Panc1 (cell line): Measurements from ENCODE around the gene HK1. TPM values are rescaled to one million over a fixed set of nuclear protein-coding genes. Genes with fewer than 3 reads are reported as not detected.

Source experiments
- ATAC-seq: fragments of 200-7000 bp; cut with Tn5 transposase; 2 replicates; pipeline ENCODE4 v1.9.1; 2020; ENCODE audit warnings: mild to moderate bottlenecking, moderate library complexity
- BruUV-seq: library from RNA; stranded (reverse); fragments of 400-500 nt; replicated peaks from 2 replicates; lab custom pipeline; 2021; lab: Mats Ljungman, UMichigan
- CTCF ChIA-PET: fragments of 300-600 bp; sonication (Branson Sonifier 250); formaldehyde crosslinking; loops from one replicate; lab custom pipeline; 2022; ENCODE audit warnings: antibody characterized with exemption; lab: Charles Lee
- POLR2A ChIA-PET: fragments of 300-600 bp; sonication (Branson Sonifier 250); formaldehyde crosslinking; loops from one replicate; lab custom pipeline; 2022; ENCODE audit warnings: antibody characterized with exemption; lab: Charles Lee
- DNase-seq: peaks from one replicate; pipeline ENCODE4 v3.0.0-alpha.2; 2010; ENCODE audit warnings: low read depth, low spot score
- H3K27ac ChIP-seq: 2 replicates; pipeline ENCODE4 v1.5.1; 2011; ENCODE audit warnings: mild to moderate bottlenecking, low read length, inconsistent platforms
- H3K27me3 ChIP-seq: fragments of 200-500 bp; sonication (Bioruptor generic); 2 replicates; pipeline ENCODE4 v1.6.0; 2014; ENCODE audit warnings: low read length, inconsistent platforms; ENCODE audit not compliant: control insufficient read depth, insufficient read depth
- H3K36me3 ChIP-seq: fragments of 200-500 bp; sonication (Bioruptor generic); 2 replicates; pipeline ENCODE4 v1.5.1; 2014; ENCODE audit warnings: inconsistent platforms, mild to moderate bottlenecking, low read length, moderate library complexity; ENCODE audit not compliant: control insufficient read depth, insufficient read depth
- H3K4me1 ChIP-seq: 2 replicates; pipeline ENCODE4 v1.5.1; 2011; ENCODE audit warnings: inconsistent platforms, mild to moderate bottlenecking, low read length, moderate library complexity; ENCODE audit not compliant: control insufficient read depth, insufficient read depth
- H3K4me3 ChIP-seq, 2 experiments: 2 replicates each; pipeline ENCODE4 v1.5.1; 2011 to 2012; ENCODE audit warnings: low read depth in 2 of 2, low read length in 2 of 2, mild to moderate bottlenecking in 2 of 2, inconsistent platforms in 1 of 2, moderate library complexity in 1 of 2
- H3K9me3 ChIP-seq: fragments of 200-500 bp; sonication (Bioruptor generic); 2 replicates; pipeline ENCODE4 v1.5.1; 2014; ENCODE audit warnings: low read depth, mild to moderate bottlenecking, inconsistent platforms, low read length, moderate library complexity; ENCODE audit not compliant: control insufficient read depth, insufficient read depth
- CTCF ChIP-seq: fragments of 450-650 bp; IDR thresholded peaks from 2 replicates; pipeline ENCODE4 v1.5.1; 2017; ENCODE audit warnings: mild to moderate bottlenecking
- POLR2AphosphoS5 ChIP-seq: IDR thresholded peaks from 2 replicates; pipeline ENCODE4 v1.6.1; 2012; ENCODE audit warnings: mild to moderate bottlenecking, low read depth, low read length, moderate library complexity
- REST ChIP-seq, 2 experiments: IDR thresholded peaks; 2 replicates each; pipeline ENCODE4 v1.6.1; 2011 to 2012; ENCODE audit warnings: low read depth in 2 of 2, control low read depth in 1 of 2, low read length in 1 of 2, mild to moderate bottlenecking in 1 of 2, moderate library complexity in 1 of 2; ENCODE audit not compliant: insufficient read depth in 1 of 2
- SIN3A ChIP-seq: IDR thresholded peaks from 2 replicates; pipeline ENCODE4 v1.6.1; 2012; ENCODE audit warnings: low read depth, mild to moderate bottlenecking, low read length, moderate library complexity, borderline replicate concordance; ENCODE audit not compliant: insufficient read depth
- TCF7L2 ChIP-seq: IDR thresholded peaks from 2 replicates; pipeline ENCODE4 v1.6.1; 2011; ENCODE audit warnings: mild to moderate bottlenecking, low read depth, low read length, inconsistent platforms
- in situ Hi-C: cut with HindIII; loops from 2 replicates; pipeline ENCODE4 v1.10.0; 2016; ENCODE audit warnings: low sequenced_read_pairs, low pct_unique_long_range_greater_than_20kb
- intact Hi-C: fragments of 100-400 bp; cut with micrococcal nuclease; formaldehyde crosslinking; loops from one replicate; pipeline ENCODE4 v1.10.0; 2022; ENCODE audit not compliant: unreplicated experiment
- total RNA-seq: library from RNA; stranded (reverse); gene quantifications from one replicate; pipeline ENCODE4 v1.2.1, GENCODE V29; 2021; ENCODE audit not compliant: unreplicated experiment

The HK1 gene
- total RNA-seq, 1 experiment from 2014 or later: 74.4 TPM

- ChIA-PET CTCF (no interaction called here), POLR2A (no interaction called here)
- intact Hi-C loops: no loop called here
- DNase-seq (no peak), ATAC-seq (no peak)
- TF ChIP-seq REST (IDR thresholded peaks at IDR 0.05; ENCODE audit: insufficient read depth in 1 of 2, low read depth in 2 of 2, low read length in 1 of 2) (no peak), POLR2AphosphoS5 (no peak), CTCF (no peak), SIN3A (no peak), TCF7L2 (no peak)
- Histone ChIP-seq H3K36me3 (no peaks in the 10 kb centered on the region), H3K27me3 (no peaks in the 10 kb centered on the region), H3K4me3 (no peak overlapping the region), H3K4me1 (no peaks in the 10 kb centered on the region), H3K27ac (no peak overlapping the region), H3K9me3 (no peaks in the 10 kb centered on the region)
- in situ Hi-C loops: no loop called here
- no TSS peak for BruUV-seq
These were observed 7.4 kb downstream of the HK1 start for GRCh38 chr10:69285699-69286098.

GRCh38 chr10:69287181-69287580 is 8.9 kb downstream of the HK1 start:
- TF ChIP-seq SIN3A (no peak), REST (IDR thresholded peaks at IDR 0.05; ENCODE audit: insufficient read depth in 1 of 2, low read depth in 2 of 2, low read length in 1 of 2) (no peak), POLR2AphosphoS5 (no peak), CTCF (no peak), TCF7L2 (no peak)
- Histone ChIP-seq H3K4me3 (no peak overlapping the region), H3K36me3 (no peaks in the 10 kb centered on the region), H3K9me3 (no peaks in the 10 kb centered on the region), H3K27me3 (no peaks in the 10 kb centered on the region), H3K4me1 (no peaks in the 10 kb centered on the region), H3K27ac (no peak overlapping the region)
- no TSS peak for BruUV-seq
- in situ Hi-C loops (no loop called here), intact Hi-C loops (no loop called here)
- no peak for ATAC-seq
- no peak for DNase-seq
- ChIA-PET CTCF (no interaction called here), POLR2A (no interaction called here)
